GM18507 (cell line): ENCODE measurements around the gene SERPINB12.

Experiments
- DNase-seq: peaks from one replicate; pipeline ENCODE4 v3.0.0; 2011; ENCODE audit warnings: low read depth; ENCODE audit not compliant: insufficient read length; ENCODE audit errors: extremely low spot score
- FAIRE-seq: peaks from 2 replicates; lab custom pipeline; 2011; peaks lifted over from hg19 to GRCh38; lab: Jason Lieb, UNC

Gene SERPINB12, protein sequence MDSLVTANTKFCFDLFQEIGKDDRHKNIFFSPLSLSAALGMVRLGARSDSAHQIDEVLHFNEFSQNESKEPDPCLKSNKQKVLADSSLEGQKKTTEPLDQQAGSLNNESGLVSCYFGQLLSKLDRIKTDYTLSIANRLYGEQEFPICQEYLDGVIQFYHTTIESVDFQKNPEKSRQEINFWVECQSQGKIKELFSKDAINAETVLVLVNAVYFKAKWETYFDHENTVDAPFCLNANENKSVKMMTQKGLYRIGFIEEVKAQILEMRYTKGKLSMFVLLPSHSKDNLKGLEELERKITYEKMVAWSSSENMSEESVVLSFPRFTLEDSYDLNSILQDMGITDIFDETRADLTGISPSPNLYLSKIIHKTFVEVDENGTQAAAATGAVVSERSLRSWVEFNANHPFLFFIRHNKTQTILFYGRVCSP

DNA sequence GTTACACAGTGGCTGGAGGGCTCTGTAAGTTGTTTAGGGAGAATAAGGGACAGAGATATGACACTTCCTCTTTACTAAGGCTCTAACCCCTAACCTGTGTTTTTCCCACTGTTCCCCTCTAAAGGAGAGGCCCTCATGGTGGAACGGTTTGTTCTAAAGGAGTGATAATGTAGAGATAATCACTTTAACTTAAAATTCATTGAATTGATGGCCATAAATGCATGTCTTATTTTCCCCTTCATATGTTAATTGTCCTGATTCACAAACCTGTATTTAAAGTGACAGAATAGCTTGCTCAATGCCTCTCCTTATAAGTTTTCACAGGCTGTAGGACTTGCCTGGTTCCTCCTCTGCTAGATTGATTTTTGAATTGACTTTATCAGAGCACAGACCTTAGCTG lies at the start of gene SERPINB12:
TSS of gene SERPINB12 (plus strand) at position 301 of the 400 bp plus-strand sequence. CDS start 13,791 bp downstream, outside the sequence.
- no peak for FAIRE-seq
- no peak for DNase-seq

DNA sequence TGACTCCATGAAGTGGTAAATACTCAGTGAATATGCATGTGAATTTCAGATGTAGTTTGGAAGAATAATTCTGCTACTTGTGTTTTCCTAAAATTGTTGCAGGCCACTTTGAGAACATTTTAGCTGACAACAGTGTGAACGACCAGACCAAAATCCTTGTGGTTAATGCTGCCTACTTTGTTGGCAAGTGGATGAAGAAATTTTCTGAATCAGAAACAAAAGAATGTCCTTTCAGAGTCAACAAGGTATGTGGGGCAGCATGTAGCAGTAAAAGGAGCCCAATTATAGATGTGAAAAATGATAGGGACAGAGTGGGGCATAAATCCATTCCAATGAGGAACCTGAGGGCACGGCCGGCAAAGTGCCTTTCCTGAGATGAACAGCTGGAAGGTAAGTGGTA lies 49.3 kb upstream of the SERPINB12 start:
- FAIRE-seq (no peak), DNase-seq (no peak)

DNA sequence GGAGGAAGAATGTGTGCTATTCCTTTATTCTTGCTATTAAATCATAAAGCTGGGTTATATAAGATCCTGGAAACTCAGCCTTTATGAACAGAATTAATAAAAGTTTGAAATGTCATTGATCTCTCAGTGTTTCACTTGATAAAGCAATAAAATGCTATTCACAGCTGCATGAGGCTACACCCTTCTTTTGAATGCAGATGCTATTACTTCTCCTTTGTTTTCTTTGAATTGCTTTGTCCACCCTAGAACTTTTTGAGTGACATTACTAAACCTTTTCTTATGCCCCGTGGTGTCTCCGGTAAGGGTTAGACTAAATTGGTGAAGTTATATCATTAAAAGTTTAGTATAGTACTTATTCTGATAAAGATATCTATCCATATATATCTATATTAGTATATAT lies 46.5 kb upstream of the SERPINB12 start:
- no peak for FAIRE-seq
- DNase-seq = no peak

DNA sequence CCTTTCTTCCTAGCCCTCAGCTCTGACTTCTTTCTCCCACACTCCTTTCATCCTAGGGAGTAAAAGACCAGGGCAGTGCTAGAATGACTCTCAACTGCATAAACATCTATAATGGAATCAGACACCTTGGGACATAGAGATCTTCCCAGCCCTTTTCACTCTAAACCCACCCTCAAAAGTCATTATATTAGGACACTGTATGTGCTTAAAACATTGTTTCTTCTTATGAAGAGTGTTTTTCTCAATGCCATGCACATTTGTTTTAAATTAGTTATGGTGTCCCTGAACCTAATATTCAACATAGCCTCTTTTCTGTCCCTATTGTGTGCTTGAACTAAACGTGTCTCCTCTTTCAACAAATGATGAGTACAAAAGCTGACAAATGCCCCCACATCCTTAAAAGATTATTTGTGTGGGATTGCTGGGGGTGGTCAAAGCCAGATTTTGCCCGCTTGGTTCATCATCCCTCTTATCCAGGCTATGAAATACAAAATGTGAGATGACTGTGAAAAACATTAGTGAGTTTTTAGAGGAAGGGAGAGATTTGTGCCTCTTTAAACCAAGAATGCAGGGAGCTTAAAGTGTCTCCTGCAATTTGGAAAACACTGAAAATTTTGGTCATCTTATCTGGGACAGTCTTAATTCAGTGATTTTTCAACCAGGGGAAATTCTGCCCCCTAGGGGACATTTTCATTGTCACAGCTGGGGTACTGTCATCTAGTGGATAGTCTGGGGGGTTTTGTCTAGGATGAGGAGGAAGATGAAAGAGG lies 36.4 kb upstream of the SERPINB12 start:
- FAIRE-seq = peak; percentile 72
- DNase-seq = no peak

DNA sequence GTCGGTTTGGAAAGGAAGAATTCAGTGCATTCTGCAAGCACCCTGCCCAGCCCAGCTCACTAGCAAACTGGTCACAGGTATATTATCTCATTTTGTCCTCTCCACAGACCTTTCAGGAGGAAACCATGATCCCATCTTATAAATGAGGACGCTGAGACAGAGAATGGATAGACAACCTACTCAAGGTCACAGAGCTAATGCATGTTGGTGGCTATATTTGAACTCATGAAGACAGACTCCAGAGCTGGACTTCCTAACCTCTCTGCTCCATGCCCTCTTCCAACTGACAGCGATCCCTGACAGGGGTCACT lies 35.9 kb upstream of the SERPINB12 start:
- FAIRE-seq = no peak

DNA sequence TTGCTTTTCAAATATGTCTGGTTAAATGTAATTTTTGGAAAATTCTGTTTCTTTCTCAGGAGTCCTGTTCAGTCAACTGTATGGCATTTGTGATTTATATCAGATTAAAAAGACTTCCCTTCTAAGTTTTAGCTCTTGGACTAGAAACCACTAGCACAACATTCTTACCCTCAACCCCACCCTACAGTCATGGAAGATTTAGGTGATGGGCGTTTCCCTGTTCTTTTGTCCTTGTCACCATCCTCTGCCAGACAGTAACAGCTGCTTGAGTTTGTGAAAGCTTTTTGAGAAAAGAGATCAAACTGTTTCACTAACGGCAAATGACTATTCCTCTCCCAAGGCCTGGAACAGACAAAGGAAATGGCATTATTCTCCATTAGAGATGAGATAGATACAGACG lies 33.6 kb upstream of the SERPINB12 start:
- no peak for DNase-seq
- FAIRE-seq = no peak

More for the DNA sequence above, 35.9 kb upstream of the SERPINB12 start:
- no peak for DNase-seq

DNA sequence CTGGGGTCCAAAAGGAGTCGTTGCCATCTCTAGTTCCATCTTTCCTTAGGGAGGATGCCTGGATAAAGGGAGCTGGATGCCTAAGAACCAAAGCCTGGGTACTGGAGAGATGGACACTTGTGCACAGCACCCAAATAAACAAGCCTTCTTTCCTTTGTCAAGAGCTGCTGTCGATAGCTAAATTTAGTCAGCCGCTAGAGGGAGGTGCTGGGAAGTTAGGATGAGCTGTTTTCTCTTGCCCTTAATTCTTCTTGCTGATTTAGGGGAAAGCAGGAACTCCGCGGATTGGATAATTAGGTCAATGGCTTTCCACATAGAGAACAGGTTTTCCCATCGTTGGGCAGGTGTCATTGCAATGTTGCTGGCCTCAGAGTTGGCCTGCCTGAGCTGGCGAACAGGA lies 30.9 kb upstream of the SERPINB12 start:
- FAIRE-seq = no peak
- DNase-seq = no peak

DNA sequence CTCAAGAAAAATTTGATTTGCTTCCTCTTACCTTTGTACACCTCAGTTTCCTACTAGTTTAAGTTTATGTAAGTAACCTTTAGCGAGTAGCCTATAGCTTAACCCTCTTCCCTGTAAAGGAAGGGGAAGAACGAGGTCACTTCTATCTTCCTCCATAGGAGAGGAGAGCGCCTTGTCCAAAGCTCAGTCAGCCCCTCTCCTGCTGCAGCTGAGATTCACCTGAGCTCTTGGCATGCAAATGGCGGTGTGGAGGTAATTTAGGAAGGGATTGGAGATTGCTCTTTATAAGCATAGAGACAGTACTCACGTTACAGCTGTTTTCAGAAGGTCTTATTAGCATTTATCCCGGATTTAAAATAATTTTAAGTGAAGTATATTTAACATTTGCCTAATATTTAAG lies 27.8 kb upstream of the SERPINB12 start:
- no peak for FAIRE-seq
- no peak for DNase-seq

DNA sequence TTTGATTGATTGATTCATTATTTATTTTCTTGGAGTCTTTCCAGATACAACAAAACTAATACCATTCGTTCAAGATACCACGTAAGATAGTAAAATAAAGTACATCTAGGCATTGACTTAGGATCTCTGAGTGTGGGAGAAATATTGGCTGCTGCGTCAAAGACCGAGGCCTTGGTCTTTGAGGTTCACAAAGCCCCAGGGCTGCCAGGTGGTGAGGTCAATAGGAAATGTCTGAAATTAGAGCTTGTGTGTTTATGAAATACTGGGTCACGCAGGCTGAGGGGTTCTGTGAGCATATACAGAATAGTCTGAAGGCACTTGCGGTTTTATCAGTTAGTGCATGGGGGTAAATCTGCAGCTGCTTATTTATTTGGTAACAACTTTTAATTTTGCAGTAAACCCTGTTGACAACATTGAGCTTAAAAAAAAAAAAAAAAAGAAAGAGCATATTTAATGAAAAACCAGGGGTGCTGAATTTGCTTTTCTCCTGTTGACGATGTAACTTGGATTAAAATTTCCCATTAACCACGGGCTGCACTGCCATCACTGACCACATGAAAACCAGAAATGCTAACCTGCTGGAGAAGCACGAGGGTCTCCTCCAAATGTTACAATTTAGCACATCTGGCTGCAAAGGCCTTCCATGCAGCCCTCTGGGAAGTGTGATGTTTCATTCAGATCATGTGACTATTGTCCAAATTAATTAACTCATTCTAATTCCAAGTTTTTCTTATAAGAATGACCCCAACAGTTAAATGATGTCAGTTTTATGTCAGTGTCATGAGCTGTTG lies 27.1 kb upstream of the SERPINB12 start:
- FAIRE-seq = no peak
- DNase-seq = no peak

DNA sequence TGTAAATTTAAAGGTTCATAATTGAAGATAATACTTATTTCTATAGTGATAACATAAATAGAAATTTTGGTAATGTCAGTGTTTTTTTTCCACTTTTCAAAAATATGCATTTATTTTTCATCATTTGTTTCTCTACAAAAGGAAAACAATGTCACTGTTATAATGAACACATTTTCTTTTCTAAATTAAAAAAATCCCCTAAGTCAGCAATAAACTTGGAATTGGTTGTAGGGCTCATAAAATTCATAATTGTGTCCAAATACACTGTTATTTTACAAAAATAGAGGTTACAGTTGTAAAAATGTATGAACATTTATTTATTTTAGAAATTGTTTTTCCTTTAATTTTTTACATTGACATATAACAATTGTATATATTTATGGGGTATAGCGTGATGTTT lies 26.4 kb upstream of the SERPINB12 start:
- no peak for FAIRE-seq

DNA sequence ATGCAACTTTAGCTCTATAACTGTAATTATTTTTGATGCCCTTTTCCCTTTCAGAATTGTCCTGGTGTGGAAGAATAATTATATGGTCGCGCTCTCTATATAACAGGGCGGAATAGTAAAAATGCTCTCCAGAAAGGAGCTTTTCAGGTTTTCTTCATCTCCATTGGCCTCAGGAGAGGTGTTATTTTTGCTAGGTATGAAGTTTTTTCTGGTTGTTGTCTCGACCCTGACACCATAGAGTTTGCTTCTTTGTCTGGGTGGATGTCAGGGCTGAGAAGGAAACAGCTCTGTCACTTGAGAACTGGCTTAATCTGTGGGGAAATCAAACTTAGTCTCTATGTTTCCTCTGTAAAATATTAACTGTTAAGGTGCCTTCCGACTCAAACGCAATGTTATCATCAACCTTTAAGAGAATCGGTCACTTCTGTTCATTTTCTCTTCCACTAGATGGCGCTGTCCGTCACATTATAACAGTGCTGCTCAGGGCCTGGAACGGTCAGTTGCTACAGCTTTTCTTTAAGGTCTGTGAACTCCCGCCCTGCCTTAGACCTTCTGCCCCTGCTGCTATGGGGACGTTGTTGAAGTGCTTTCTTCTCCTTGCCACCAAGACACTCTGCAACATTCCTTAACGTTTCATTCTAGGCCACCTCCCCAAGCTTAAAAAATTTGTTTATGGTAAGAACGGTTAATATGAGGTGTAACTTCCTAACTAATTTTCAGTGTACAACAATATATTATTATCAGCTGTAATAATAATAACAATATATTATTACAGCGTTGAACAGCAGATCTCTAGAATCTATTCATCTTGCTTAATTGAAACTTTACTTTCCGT lies 23.8 kb upstream of the SERPINB12 start:
- DNase-seq = peak; percentile 49

More for the DNA sequence above, 26.4 kb upstream of the SERPINB12 start:
- no peak for DNase-seq

DNA sequence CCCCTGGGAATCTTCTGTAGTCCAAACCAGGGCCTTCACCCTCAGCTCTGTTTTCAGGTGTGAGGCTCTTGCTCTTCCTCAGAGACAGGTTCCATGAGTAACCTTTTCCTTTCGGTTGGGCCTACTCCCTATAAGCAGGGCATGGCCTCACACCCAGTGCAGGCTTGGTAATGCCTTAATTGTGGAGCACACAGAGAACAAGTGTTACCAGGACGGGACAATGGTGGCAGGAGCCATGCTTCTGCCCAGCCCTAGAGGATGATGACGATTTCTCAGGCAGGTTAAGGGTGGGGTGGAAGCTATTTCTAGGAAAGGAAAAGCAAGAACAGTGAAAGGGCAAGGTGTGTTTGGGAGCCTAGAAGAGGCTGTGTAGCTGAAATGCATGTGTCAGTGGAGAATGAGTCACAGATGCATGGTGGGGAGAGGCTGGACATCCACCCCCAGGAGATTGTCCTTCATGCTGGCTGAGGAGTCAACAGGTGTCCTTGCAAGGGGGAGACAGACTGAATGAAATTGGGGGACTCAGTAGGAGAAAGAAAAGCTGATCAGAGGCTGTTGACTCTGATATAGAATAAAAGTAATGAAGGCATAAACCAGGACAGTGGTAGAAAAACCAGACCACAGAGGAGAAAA lies 22.0 kb upstream of the SERPINB12 start:
- DNase-seq (no peak), FAIRE-seq (no peak)

More for the DNA sequence above, 23.8 kb upstream of the SERPINB12 start:
- peak; percentile 90 for FAIRE-seq

DNA sequence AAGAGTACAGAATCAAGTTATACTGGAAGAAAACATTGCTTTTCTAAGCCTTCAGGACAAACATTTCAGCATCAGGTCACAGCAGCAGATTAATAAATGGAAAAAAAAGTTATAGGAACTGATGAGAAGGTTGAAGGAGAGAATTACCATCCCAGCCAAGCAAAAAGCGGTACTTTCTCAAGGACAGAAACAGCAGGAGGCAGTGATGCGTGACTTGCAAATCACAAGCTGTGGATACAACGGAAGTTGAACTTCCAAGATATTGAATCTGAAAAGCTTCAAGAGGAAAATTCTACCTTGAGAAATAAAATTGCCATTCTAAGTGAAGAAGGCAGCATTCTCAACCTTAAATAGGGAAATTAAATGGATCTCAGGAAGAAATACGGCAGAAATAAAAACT lies 18.5 kb upstream of the SERPINB12 start:
- FAIRE-seq (no peak), DNase-seq (no peak)

DNA sequence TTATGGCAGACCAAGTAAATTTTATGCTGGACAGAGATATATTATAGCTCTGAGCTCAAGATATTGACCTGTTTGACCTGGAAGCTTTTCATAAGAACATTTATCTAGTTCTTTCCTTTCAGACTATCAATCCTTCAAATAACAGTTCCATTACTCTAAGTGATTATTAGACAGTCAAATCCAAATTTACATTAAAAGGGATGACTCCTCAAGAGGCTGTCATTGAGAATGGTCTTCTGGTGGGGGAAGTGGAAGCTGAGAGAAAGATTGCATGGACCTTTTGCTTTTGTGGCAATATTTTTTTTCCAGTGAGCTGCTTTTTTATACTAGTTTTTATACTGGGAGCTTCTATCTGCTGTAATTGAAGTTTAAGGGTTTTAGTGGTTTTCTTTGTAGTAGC lies 14.9 kb upstream of the SERPINB12 start:
- FAIRE-seq = no peak
- no peak for DNase-seq

DNA sequence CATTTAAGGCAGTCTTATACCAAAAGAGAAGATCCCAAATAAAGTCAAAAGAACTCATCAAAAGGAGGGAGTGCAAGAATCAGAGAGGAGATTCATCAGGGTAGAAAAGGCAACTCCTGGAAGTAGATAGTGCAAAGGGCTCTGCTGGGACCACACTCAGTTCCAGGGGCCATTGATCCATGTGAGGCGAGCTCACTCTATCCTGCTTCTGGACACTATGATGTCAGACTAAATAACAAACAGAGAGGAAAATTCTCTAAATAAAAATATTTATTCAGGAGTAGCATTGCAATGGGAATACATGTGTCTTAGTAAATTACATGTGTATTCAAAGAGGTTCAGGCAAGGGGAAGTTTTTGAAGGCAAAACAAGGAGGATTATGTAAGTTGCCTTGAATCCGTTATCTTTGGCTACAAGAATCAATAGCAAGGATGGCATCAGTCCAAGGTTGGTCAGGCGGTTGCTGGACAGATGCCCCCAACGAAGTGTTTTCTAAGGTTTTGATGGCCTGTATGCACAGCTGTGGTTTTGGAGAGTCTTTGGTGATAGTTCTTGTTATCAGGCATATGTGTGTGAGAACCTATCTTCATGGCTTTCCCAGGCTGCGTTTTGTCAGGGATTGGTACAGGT lies 13.2 kb upstream of the SERPINB12 start:
- FAIRE-seq (no peak), DNase-seq (no peak)

DNA sequence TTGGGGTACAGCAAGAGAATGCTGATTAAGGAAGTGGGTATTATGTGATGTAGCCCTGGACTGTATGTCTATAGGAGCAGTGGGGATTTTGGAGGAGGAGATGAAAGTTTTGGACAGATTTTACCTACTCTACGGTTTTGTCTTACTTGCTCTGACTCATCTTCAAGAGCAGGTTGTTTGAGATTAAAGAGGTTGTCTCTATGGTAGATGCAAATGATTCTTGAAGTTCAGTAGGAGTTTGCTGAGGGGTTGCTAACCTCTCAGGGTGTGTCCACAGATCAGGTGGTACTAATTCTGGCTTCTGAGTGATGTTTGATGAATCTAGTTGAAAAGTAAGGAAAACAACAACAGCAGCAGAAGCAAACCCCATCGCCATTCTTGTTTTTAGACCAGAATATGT lies 9.7 kb upstream of the SERPINB12 start:
- FAIRE-seq (no peak), DNase-seq (no peak)

DNA sequence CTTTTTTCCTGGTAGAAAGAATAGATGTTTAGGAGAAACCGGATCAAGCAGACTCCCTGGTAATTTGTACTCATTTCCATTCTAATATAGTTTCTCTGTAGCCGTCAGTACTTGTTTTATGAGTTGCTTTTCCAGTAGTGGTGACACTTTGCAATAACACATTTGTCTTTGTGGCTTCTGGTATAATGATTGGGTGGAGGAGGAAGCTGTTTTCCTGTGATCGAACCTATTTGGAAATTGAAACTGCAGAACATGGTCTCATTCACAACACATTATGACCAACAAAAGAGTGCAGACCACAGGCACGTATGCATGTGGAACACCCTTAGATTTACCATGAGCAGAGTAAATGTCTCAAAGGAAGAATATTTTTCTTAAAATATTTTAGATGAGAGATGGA lies 7.6 kb upstream of the SERPINB12 start:
- FAIRE-seq = no peak
- no peak for DNase-seq

DNA sequence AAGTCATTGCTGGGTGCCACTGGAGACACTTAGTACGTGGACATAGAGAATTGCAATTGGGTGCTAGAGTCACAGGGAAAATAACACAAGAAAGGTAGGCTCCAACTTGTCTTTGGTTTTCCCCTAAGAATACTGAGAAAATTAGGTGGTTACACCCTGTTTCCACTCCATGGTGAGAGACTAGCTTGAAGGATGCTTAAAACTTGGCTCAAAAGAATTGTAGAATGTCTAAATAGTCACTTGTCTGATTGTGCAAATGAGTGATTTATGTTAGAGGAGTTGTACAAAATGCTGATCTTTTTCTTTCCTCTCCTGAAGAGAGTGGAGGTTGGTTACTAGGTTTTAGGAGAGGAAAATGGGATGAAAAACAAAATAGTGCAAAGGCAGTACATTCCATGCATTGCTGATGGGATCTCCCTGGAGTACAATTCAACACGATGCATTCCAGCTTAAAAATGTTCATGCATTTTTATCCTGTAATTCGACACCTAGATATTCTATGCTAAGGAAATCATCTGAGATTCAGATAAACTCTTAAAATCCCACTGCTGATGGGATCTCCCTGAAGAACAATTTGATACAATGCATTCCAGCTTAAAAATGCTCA lies 2.2 kb upstream of the SERPINB12 start:
- no peak for DNase-seq
- FAIRE-seq = no peak
